ENCODE results near the gene SKAP2.

Gene SKAP2

GRCh38 chr7:26863518-26864308 lies 677 bp downstream of the SKAP2 start:
- DNase-seq (ENCODE audit: low spot score): peak; percentile 31

DNA sequence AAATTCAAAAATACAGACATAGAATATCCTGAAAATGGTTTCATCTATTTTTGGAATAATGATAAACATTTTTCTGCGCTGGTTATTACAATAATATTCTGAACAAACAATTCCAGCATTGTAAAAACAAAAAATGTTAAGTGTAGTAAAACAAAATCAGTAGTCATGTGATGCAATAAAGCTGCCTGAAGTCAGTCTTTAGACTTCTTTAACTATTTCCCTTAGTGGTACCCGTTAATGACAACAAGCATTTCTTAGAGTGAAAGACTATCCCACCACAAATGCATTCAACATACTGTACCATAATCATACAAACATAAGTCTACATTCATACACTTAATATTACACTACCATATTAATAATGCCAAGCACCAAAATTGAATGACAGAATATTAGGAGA lies 1.6 kb downstream of the SKAP2 start:
- TF ChIP-seq, protein P1, sequence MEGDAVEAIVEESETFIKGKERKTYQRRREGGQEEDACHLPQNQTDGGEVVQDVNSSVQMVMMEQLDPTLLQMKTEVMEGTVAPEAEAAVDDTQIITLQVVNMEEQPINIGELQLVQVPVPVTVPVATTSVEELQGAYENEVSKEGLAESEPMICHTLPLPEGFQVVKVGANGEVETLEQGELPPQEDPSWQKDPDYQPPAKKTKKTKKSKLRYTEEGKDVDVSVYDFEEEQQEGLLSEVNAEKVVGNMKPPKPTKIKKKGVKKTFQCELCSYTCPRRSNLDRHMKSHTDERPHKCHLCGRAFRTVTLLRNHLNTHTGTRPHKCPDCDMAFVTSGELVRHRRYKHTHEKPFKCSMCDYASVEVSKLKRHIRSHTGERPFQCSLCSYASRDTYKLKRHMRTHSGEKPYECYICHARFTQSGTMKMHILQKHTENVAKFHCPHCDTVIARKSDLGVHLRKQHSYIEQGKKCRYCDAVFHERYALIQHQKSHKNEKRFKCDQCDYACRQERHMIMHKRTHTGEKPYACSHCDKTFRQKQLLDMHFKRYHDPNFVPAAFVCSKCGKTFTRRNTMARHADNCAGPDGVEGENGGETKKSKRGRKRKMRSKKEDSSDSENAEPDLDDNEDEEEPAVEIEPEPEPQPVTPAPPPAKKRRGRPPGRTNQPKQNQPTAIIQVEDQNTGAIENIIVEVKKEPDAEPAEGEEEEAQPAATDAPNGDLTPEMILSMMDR (IDR thresholded peaks at IDR 0.05; ENCODE audit: extremely low read depth, missing control alignments): no peak
- no peak for DNase-seq (ENCODE audit: low spot score)

More at GRCh38 chr7:26863518-26864308, 677 bp downstream of the SKAP2 start:
- TF ChIP-seq, protein P1 (IDR thresholded peaks at IDR 0.05; ENCODE audit: extremely low read depth, missing control alignments): no peak

- TF ChIP-seq, protein P1 (IDR thresholded peaks at IDR 0.05; ENCODE audit: extremely low read depth, missing control alignments): no peak
- no peak for DNase-seq (ENCODE audit: low spot score)
These were observed 3.3 kb downstream of the SKAP2 start for GRCh38 chr7:26861050-26861449.

- TF ChIP-seq, protein P1 (IDR thresholded peaks at IDR 0.05; ENCODE audit: extremely low read depth, missing control alignments): no peak
- DNase-seq (ENCODE audit: low spot score): no peak
These were observed 4.0 kb downstream of the SKAP2 start for GRCh38 chr7:26860361-26860760.

DNA sequence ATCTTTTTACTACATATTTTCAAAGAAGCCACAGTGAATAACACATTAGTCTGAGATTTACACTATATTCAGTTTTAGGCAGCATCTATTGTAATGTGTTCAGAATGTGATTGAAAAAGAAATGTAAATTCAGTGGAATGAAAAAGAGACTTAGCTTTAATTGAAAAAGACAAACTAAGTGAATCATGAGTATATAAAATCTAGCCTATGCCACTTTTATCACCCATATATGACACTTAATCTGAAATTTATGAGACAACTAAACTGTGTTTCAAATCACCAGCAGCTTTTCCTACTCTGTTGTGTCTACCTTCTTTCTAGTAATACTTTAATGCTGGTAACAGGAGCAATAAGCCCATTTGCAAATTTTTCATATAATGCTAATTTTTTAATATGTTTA lies 4.7 kb downstream of the SKAP2 start:
- DNase-seq (ENCODE audit: low spot score): no peak
- TF ChIP-seq, protein P1 (IDR thresholded peaks at IDR 0.05; ENCODE audit: extremely low read depth, missing control alignments): no peak

- TF ChIP-seq, protein P1 (IDR thresholded peaks at IDR 0.05; ENCODE audit: extremely low read depth, missing control alignments): no peak
- DNase-seq (ENCODE audit: low spot score): no peak
These were observed 5.7 kb downstream of the SKAP2 start for GRCh38 chr7:26858735-26859134.

DNA sequence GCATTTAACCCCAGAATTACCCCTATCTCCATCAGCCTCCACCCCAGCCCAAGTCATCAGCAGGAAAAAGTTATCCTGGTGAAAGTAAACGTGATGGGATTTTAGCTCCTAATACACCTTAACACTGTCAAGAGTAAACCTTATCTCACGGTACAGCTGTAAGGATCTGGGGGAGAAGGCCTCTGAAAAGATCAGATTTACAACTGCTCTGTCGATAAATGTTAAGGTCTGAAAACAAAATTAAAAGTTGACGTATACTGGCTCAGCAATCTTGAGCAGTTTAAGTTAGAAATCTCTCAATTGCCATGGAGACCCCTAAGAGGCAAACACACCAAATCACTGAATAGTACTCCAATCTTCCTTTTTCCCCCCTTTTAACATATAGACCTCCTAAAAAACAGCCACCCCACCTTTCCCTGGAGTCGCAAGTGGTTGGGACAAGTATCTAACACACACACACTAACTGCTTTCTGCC lies 6.1 kb downstream of the SKAP2 start:
- TF ChIP-seq, protein P1 (IDR thresholded peaks at IDR 0.05; ENCODE audit: extremely low read depth, missing control alignments): no peak
- DNase-seq (ENCODE audit: low spot score): no peak

All from GM20000 (cell line).